ENCODE data around the gene TTC12. TPM values are rescaled to one million over a fixed set of nuclear protein-coding genes. Genes with fewer than 3 reads are reported as not detected.

Gene TTC12
- total and polyA plus RNA-seq, 2 donors (not counting 1 experiment from before 2014, with no cell fraction given), result 9.0 to 47.3 TPM

GRCh38 chr11:113404859-113405430 is 90.6 kb downstream of the TTC12 start:
- Histone ChIP-seq H4K20me1 (ENCODE audit: control insufficient read depth, insufficient read depth, low read length, poor library complexity, severe bottlenecking) (no peaks in the 10 kb centered on the region), H3K79me2 (ENCODE audit: control insufficient read depth, insufficient read depth, low read length) (no peaks in the 10 kb centered on the region), H3K4me3 (ENCODE audit: control extremely low read depth in 1 of 5, extremely low read depth in 1 of 5, insufficient read depth in 1 of 5, low read depth in 2 of 5, low read length in 4 of 5) (no peak overlapping the region), H3K9ac (ENCODE audit: low read length) (no peak overlapping the region), H2AFZ (ENCODE audit: insufficient read depth, low read depth, low read length, poor library complexity, severe bottlenecking) (no peak overlapping the region), H3K27me3 (replicated peaks in 1 of 4; ENCODE audit: control extremely low read depth in 1 of 4, control insufficient read depth in 3 of 4, insufficient read depth in 4 of 4, low read length in 3 of 4) (no peaks in the 10 kb centered on the region), H3K4me2 (replicated peaks; ENCODE audit: low read depth, low read length, poor library complexity, severe bottlenecking) (no peak overlapping the region), H3K36me3 (replicated peaks in 1 of 2; ENCODE audit: control extremely low read depth in 1 of 2, control insufficient read depth in 1 of 2, extremely low read depth in 1 of 2, insufficient read depth in 2 of 2, low read length in 1 of 2) (no peaks in the 10 kb centered on the region), H3K27ac (ENCODE audit: low read length in 2 of 2) (no peak overlapping the region), H3K9me3 (ENCODE audit: control extremely low read depth in 1 of 3, control insufficient read depth in 2 of 3, insufficient read depth in 1 of 3, low read length in 2 of 3) (no peaks in the 10 kb centered on the region), H3K4me1 (ENCODE audit: control insufficient read depth in 2 of 2, insufficient read depth in 2 of 2, low read length in 2 of 2) (no peaks in the 10 kb centered on the region)
- DNase-seq (no peak), ATAC-seq (ENCODE audit: low read depth) (no peak)
- Mint-ChIP-seq H3K27ac (no peak overlapping the region), H3K4me1 (no peaks in the 10 kb centered on the region), H3K27me3 (peaks cover 7% of the 10 kb centered on the region), H3K4me3 (no peak overlapping the region), H3K9me3 (ENCODE audit: insufficient read depth) (no peaks in the 10 kb centered on the region)
- ChIA-PET POLR2A (no interaction called here), CTCF (no interaction called here)
- intact Hi-C loops (cut with micrococcal nuclease), result no loop called here
- 90% methylated on average over 7 of the region's 7 CpGs for WGBS (ENCODE audit: insufficient coverage)
- TF ChIP-seq EZH2 (IDR thresholded peaks at IDR 0.05; ENCODE audit: borderline replicate concordance, insufficient read depth, low read depth, low read length, poor library complexity, severe bottlenecking), result no peak
- TF ChIP-seq, protein P1, sequence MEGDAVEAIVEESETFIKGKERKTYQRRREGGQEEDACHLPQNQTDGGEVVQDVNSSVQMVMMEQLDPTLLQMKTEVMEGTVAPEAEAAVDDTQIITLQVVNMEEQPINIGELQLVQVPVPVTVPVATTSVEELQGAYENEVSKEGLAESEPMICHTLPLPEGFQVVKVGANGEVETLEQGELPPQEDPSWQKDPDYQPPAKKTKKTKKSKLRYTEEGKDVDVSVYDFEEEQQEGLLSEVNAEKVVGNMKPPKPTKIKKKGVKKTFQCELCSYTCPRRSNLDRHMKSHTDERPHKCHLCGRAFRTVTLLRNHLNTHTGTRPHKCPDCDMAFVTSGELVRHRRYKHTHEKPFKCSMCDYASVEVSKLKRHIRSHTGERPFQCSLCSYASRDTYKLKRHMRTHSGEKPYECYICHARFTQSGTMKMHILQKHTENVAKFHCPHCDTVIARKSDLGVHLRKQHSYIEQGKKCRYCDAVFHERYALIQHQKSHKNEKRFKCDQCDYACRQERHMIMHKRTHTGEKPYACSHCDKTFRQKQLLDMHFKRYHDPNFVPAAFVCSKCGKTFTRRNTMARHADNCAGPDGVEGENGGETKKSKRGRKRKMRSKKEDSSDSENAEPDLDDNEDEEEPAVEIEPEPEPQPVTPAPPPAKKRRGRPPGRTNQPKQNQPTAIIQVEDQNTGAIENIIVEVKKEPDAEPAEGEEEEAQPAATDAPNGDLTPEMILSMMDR (IDR thresholded peaks at IDR 0.05), result no peak

DNA sequence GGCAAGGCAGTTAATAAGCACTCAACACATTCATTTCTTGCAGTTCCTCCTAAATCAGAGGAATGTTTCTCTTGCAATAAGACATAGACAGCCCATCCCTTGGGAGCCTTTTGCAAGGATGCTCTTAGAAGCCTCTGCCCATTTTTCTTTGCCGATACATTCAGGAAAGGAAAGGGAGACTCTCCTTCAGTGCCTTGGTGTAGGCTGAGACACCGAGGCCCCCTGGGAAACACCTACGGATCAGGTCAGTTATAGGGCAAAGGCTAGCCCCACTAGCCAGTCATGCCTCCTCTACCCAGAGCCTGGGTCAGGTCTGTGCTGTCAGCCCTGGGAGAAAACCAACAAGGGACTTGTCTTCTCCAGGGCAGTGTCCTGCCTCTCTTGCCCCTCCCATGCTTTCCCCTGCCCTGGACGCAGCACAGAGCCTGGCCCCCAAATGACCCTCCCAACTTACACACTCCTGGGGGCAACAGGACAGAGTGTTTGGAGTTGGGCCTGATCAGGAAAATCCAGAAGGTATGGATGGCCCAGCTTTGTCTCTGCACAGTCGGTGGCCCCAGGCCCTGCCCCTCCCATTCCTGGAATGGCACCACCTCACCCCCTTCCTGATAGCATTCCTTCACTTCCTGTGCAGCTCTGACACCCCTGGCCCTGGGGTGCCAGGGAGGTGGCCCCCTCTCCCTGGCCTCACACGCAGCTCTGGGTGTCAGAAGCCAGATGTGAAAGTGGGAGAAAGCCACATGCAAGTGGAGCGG is 91.5 kb downstream of the TTC12 start:
- intact Hi-C loops (cut with micrococcal nuclease), result no loop called here
- no peaks in the 10 kb centered on the region for H3K27me3 ChIP-seq (replicated peaks in 1 of 4; ENCODE audit: control extremely low read depth in 1 of 4, control insufficient read depth in 3 of 4, insufficient read depth in 4 of 4, low read length in 3 of 4)
- H3K9me3 ChIP-seq (ENCODE audit: control extremely low read depth in 1 of 3, control insufficient read depth in 2 of 3, insufficient read depth in 1 of 3, low read length in 2 of 3), result no peaks in the 10 kb centered on the region
- no peaks in the 10 kb centered on the region for H3K36me3 ChIP-seq (replicated peaks in 1 of 2; ENCODE audit: control extremely low read depth in 1 of 2, control insufficient read depth in 1 of 2, extremely low read depth in 1 of 2, insufficient read depth in 2 of 2, low read length in 1 of 2)
- DNase-seq (no peak), ATAC-seq (ENCODE audit: low read depth) (no peak)
- 81% methylated on average over 7 of the region's 7 CpGs for WGBS (ENCODE audit: insufficient coverage)
- no peaks in the 10 kb centered on the region for H3K4me1 ChIP-seq (ENCODE audit: control insufficient read depth in 2 of 2, insufficient read depth in 2 of 2, low read length in 2 of 2)
- no peak overlapping the region for H3K4me2 ChIP-seq (replicated peaks; ENCODE audit: low read depth, low read length, poor library complexity, severe bottlenecking)
- TF ChIP-seq, protein P1 (IDR thresholded peaks at IDR 0.05), result no peak
- TF ChIP-seq EZH2 (IDR thresholded peaks at IDR 0.05; ENCODE audit: borderline replicate concordance, insufficient read depth, low read depth, low read length, poor library complexity, severe bottlenecking), result no peak
- H3K27ac Mint-ChIP-seq, result no peak overlapping the region
- no peak overlapping the region for H2AFZ ChIP-seq (ENCODE audit: insufficient read depth, low read depth, low read length, poor library complexity, severe bottlenecking)
- no peak overlapping the region for H3K4me3 Mint-ChIP-seq
- no peak overlapping the region for H3K27ac ChIP-seq (ENCODE audit: low read length in 2 of 2)
- H3K9ac ChIP-seq (ENCODE audit: low read length), result no peak overlapping the region
- peaks cover 10% of the 10 kb centered on the region for H3K27me3 Mint-ChIP-seq
- ChIA-PET POLR2A (no interaction called here), CTCF (no interaction called here)
- H3K9me3 Mint-ChIP-seq (ENCODE audit: insufficient read depth), result no peaks in the 10 kb centered on the region
- H4K20me1 ChIP-seq (ENCODE audit: control insufficient read depth, insufficient read depth, low read length, poor library complexity, severe bottlenecking), result no peaks in the 10 kb centered on the region
- H3K4me1 Mint-ChIP-seq, result no peaks in the 10 kb centered on the region
- no peak overlapping the region for H3K4me3 ChIP-seq (ENCODE audit: control extremely low read depth in 1 of 5, extremely low read depth in 1 of 5, insufficient read depth in 1 of 5, low read depth in 2 of 5, low read length in 4 of 5)
- H3K79me2 ChIP-seq (ENCODE audit: control insufficient read depth, insufficient read depth, low read length), result no peaks in the 10 kb centered on the region

Measured in B cell (primary cell).